Glomerular endothelial cell (primary cell): ENCODE measurements around the gene SBSN. TPM values are rescaled to one million over a fixed set of nuclear protein-coding genes. Genes with fewer than 3 reads are reported as not detected.

Experiments
- DNase-seq: peaks from one replicate; pipeline ENCODE4 v3.0.0-alpha.2; 2011; ENCODE audit warnings: low read depth, low spot score; ENCODE audit errors: extremely low read depth
- total RNA-seq: library from RNA; depleted of rRNA; stranded (reverse); fragments of >200 nt; gene quantifications from 2 replicates; pipeline ENCODE4 v1.2.3, GENCODE V29; 2015

SBSN gene
- total RNA-seq, 1 donor from 2014 or later, result not detected

DNA sequence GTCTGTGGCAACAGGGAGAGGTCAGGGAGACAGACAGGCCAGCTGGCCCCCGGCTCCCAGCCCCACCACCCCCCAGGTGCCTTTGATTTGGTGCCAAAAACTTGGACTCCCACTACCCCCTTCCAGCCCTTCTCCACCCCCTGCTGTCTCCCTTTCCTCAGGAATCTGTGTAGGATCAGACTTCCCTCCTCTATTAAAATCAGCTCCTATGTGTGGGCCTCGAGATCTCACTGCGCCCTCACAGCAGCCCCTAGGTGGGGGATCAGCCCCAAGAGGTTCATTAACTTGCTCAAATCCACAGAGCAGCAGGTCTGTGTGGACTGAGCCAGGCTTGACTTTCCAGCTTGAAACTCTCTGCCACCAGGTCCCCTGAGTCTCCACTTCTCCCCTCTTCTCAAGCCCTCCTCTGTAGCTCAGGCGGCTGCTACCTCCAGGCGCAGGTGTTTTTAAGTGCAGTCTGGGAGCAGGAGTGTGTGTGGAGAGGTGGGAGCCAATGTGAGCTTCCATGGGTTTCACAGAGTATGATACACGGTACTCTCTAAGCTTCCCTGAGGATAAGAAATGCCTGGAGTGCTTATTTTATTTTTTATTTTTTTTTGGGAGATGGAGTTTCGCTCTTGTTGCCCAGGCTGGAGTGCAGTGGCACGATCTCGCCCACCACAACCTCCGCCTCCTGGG, 6.8 kb upstream of the SBSN start:
- no peak for DNase-seq

DNA sequence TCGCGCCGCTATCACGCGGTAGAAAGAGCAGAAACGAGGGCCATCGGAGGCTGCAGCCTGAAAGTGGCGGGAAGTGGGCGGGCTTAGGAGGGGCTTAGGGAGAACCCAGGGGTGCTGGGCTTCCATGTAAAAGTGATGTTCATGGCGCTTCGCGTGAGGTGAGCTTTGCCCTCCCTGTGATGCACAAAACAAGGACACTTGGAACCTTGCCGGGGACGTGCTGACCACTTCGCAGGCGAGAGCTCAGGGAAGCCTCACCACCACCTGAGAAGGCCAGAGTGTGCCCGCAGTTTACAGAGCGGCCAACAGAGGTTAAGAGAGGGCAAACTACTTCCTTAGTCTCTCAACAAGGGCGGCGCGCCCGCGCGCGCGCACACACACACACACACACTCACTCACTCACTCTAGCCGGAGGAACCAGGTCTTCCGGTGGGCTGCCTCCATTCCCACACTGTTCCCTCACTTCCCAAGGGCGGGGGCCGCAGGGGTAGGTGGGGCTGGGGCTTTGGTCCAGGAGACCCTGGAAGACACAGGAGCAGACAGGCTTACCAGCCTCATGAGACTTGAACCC, 5.8 kb upstream of the SBSN start:
- no peak for DNase-seq

DNA sequence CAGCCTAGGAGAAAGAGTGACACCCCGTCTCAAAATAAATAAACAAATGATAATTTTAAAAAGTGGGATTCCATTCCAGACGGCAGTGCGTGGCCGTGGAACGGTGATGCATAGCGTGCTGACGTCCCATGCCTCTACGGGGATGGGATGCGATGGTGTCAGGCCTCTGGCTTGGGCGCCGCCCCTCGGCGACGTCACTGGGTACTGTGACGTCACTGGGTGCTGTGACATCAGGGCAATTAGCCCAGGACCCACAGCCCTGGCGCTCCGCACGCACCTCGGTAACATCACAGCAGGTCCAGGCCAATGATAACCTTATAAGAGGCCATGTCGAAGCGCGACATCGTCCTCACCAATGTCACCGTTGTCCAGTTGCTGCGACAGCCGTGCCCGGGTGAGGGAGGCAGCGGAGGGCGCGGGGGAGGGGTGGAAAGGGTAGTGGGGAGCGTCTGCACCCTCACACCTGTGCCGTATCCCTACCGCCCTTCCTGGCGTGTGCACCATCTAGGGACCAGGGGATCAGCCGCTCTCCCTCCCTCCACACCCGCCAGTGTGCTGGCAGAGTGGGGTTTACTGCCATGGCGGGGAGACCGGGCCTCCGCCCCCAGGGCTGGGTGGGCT, 5.2 kb upstream of the SBSN start, which contains the start of gene GAPDHS:
Gene GAPDHS, plus strand, starts transcription at position 256 of the 621 bp plus-strand sequence. Its CDS starts 72 bp downstream, at position 328.
- DNase-seq, result no peak

DNA sequence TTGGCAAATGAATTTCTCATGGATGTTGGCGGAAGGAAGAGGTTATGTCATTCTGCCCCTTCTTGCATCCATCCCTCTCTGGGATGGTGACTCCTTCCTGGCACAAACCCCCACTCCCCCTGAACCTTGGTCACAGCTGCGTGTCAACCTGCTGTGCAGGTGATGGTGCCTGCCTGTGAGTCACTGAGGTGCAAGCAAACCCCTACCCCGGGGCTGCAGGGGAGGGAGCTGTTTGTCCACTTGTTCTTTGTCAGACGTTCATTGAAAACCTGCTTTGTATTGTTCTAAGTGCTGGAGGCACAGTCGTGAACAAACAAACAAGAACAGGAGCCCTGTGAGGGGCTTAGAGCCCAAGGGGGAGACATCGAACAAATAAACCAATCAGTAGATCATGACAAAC, 3.2 kb upstream of the SBSN start:
- no peak for DNase-seq

DNA sequence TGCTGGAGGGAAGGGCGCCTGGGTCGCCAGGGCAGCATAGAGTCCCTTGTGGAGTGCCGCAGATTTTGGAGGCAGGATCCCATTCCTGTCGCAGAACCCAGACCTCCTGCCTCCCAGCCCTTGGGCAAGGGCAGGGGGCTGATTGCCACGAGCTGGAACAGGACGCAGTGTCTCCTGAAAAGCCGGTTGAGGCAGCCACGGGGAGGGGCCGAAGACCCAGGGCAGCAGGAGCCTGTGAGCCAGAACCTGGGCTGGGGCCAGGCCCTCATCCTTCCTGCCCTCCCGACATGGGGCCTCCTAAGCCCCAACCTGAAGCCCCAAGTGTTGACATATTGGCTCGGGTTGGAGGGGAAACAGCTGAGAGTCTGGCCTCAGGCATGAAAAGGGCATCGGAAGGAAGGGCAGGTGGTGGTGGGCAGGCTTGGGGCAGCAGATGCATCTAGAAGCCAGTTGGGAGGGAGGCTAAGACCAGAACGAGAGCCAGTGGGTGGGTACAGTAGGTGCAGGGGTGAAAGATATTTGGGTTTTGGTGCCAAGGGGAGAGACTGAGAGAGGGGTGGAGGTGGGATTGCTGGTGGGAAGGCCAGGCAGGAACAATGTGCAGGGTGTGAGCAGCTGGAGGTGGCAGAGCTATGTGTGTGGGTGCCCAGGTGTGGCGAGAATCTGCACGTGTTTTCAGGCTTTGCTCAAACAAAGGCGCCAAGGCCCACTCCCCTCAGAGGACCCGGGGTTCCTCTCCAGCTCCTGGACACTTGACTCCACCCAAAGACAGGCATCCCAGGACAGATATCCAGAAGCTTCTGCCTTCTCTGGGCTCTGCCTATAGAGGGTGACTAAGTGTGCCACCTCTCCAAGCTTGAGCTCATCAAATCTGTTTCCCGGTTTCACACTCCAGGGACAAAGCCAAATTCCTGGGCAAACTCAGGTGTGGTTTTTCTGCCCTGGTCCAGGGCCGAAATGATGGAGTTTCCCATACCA, 1.4 kb upstream of the SBSN start:
- no peak for DNase-seq

GRCh38 chr19:35525873-35526272, 2.2 kb downstream of the SBSN start:
- DNase-seq, result no peak

GRCh38 chr19:35524181-35524837, 3.8 kb downstream of the SBSN start:
- no peak for DNase-seq

GRCh38 chr19:35522745-35523327, 5.3 kb downstream of the SBSN start:
- DNase-seq, result no peak

GRCh38 chr19:35521124-35521743, 6.9 kb downstream of the SBSN start:
- DNase-seq, result no peak

DNA sequence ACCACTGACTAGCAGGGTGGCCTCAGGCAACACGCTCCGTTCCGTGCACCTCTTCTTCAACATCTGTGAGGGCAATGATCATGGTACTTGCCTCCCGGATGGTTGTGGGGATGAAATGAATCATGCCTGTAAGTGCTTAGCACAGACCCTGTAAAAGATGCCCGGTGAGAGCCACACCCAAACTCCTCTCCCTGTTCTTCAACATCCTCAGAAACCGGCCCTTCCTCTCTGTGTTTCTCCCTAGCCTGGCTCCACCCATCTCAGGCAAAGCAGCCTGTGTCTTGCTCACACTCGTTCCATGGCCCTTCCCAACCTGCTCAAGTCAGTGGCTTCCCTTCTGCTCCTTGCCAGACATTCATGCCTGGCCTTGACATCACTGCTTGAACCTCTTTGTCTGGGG, 8.8 kb downstream of the SBSN start:
- no peak for DNase-seq

- DNase-seq, result no peak
Measured at GRCh38 chr19:35518313-35518712, 9.8 kb downstream of the SBSN start.

DNA sequence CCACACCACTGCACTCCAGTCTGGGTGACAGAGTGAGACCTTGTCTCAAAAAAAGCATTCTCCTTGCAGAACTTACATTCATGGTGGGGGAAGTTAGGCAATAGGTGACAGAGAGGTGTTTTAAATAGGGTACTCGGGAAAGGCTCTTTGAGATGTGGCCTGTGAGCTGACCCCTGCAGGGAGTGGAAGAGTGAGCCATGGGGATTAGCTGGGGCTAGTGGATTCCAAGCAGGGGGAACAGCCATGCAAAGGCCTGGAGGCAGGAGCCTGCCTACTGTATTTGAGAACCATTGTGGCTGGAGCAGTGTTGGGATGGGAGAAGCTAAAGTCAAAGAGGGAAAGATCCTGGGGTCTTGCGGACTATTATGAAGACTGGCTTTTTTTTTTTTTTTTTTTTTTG, 10.8 kb downstream of the SBSN start:
- DNase-seq, result no peak

DNA sequence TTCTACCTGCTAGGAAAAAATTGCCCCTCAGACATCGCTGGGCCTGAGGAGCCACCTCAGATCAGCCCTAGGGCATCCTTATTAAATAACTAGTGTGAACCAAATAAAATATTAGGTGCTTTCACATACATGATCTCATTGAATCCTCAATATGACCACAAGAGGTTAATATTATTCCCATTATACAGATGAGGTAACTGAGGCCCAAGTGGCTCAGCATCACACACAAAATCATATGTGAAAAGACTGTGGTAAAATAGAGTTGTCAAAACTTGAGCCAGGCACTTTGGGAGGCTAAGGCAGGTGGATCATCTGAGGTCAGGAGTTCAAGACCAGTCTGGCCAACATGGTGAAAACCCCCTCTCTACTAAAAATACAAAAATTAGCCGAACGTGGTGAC, 11.8 kb downstream of the SBSN start:
- no peak for DNase-seq

GRCh38 chr19:35514282-35514809, 13.8 kb downstream of the SBSN start:
- DNase-seq, result no peak

- DNase-seq, result no peak
Measured at GRCh38 chr19:35513628-35514281, 14.4 kb downstream of the SBSN start, which contains the start of gene DMKN. Gene DMKN, minus strand, starts transcription at chr19:35513649. Its CDS starts 174 bp downstream, at chr19:35513475.

- DNase-seq, result no peak
Measured at GRCh38 chr19:35512831-35513627, 15.1 kb downstream of the SBSN start.

DNA sequence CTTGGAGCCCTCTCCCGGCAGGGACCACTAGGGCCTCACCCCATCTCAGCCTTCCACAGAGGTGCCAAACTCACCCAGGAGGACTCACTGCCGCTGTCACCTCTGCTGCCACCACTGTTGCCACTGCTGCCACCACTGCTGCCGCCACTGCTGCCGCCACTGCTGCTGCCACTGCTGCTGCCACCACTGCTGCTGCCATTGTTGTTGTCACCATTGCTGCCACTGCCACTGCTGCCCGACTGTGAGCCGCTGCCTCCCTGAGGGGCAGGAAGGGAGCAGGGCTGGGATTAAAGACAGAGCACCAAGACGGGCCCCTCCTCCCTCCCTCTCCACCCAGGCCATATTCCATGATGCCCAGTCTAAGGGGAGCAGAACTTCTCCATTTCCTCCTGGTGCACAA, 16.8 kb downstream of the SBSN start:
- no peak for DNase-seq

DNA sequence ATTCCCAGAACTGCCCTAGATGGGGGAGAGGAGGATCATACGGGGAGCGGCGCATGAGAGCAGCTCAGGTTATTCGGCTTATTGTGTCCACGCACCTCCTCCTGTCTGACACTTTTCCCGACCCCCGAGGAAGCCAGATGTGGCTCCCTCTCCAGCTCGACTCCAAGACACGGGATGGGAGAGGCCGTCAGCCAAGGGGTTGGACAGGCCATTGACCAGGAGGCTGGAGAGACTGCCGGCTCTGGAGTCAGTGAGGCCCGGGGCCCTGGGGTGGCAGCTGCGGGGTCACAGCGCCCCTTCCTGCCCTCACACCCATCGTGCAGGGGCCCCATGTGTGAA, 17.5 kb downstream of the SBSN start:
- no peak for DNase-seq
